HG03558 (cell line): ENCODE measurements around the gene ARGLU1.

Source experiments
- ATAC-seq: cut with Tn5 transposase; IDR thresholded peaks from one replicate; pipeline ENCODE4 v1.9.1; 2021; ENCODE audit warnings: moderate number of reproducible peaks; ENCODE audit not compliant: unreplicated experiment; ENCODE audit errors: extremely low read depth

The ARGLU1 gene

DNA sequence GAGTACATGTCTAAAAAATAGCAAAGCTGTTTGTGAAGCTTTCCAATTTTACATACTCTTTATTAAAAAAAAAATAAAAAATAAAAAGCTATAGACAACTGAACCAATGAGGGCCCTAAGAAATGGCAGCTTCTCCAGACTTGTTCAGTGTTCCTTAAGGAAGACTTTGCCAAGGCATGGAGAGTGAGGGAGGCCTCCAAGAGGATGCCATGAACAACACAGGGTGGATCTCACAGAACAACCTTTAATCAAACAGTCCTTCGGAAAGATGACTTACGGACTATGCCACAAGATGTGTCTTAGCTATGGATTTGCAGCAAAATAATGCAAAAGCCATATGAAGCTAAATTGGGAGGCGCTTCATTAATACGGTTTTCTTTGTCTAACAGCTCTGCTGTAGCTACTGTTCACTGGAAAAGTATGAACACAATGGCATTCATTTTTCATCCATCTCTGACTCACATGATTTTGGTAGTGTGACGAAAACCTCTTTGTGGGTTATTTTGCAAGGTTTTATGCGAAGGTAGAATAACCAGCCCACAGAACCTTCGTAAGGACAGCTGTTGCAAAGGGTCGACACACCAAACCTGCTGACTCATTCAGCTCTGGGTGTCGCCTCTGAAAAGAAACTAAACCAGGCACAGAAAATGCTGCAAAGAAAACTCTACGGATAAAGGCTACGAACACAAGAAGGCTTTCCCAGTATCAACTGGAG, 60.2 kb downstream of the ARGLU1 start:
- ATAC-seq = peak; percentile 83

- ATAC-seq = no peak
Observed at GRCh38 chr13:106506286-106506685, 61.7 kb downstream of the ARGLU1 start.

GRCh38 chr13:106505732-106506131, 62.2 kb downstream of the ARGLU1 start:
- ATAC-seq = no peak

GRCh38 chr13:106505295-106505694, 62.6 kb downstream of the ARGLU1 start:
- ATAC-seq = no peak

DNA sequence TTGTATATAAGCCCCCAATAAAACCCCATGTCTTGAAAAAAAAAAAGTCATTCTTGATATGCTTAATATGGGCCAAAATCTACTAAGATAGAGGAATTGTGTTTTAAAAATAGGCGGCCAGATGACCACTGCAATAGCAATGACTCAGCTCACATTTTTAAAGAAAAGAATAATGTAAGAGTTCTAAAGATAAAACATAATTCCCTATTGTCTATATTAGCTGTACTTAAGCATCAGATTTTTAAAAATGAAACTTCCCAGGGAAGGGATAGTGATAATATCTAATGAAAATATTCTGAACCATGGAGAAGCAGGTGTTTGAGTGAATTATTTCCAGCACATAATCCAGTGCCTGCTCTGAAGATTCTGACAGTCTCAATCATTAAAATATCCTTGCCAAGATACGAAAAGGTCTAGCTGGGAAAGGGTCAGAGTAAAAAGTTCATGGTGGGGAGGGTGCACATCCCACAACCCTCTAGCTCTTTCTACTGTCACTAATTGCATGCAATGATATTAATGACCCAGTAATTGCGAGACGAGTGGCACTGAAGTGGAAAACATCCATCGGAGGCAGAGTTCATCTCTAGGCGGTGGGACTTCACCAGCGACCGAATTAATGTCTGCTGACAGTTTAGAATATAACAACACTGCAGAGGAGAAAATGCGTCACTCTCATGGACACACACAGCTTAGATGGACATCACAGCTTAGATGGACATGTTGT, 64.0 kb downstream of the ARGLU1 start:
- no peak for ATAC-seq

DNA sequence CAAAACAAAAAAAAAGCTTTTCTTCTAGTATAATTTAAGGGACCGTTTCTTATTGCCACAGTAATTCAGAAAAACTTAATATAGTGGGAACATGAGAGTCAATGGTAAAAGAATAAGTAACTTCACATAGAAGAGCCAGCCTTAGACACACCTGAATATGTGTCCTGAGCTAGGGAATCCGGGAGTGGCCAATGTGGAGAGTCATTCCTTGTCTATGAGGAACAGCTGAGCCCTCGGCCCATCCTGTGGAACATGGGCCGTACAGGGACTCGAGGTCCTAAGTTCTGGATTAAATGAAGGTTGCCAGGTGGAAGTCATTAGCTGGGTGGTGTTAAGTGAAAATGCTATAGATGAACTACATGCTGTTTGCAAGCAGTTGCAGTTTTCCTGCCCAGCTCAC, 64.7 kb downstream of the ARGLU1 start:
- no peak for ATAC-seq

GRCh38 chr13:106500445-106500844, 67.5 kb downstream of the ARGLU1 start:
- ATAC-seq = no peak

- ATAC-seq = peak; percentile 64
Observed at GRCh38 chr13:106499896-106500295, 68.0 kb downstream of the ARGLU1 start.

DNA sequence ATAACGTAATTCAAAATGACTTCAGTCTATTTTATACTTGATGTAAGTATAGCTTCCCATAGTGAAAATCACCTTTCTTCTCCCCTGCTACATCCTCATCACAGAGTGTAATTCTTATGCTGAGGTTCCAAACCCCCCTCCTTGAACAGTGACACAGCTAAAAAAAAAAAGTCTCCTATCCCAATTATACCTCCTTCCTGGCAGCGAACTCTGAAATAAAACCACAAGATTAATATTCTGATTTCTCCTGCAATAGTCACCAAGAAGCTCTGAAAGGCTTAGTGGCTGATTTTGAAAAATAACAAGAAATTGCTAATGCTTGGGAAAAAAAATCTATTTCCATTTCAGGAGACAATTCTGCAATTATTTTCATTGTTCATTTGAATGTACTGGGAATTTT, 68.8 kb downstream of the ARGLU1 start:
- ATAC-seq = no peak

DNA sequence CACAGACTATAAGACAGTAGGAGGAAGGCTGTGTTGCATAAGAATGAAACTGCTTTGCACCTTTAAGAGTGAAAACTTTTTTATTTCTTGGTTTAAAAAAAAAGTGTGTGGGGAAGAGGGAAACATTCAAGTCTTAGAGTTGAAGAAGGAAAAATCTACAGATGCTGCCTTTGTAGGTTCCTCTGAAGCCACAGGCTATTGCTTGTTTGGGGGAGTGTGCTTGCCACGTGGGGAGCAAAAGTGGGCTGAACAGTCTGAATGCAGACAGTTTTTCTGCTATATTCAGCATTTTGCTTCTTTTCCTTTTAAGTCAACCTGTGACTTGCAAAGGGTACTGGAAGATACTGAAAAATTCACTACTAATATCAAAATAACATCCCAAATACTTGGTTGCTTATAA, 69.4 kb downstream of the ARGLU1 start:
- no peak for ATAC-seq

- no peak for ATAC-seq
Observed at GRCh38 chr13:106498158-106498557, 69.8 kb downstream of the ARGLU1 start.

DNA sequence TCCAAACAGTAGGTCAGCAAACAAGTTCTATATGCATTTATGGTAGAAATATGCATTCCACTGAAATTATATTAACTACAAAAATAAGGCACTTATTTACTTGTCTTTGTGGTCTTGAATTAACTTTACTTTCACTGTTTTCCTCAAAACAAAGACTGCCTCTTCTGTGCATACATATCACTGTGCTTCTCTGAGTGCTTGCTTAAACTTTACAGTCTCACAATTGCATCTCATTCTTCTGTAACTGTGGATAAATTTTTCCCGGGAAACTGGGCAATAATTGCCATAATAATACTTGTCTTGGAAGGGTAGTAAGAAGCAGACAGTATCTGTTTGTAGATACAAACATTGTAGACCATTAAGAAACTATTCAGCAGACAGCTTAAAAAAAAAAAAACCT, 70.9 kb downstream of the ARGLU1 start:
- ATAC-seq = no peak

DNA sequence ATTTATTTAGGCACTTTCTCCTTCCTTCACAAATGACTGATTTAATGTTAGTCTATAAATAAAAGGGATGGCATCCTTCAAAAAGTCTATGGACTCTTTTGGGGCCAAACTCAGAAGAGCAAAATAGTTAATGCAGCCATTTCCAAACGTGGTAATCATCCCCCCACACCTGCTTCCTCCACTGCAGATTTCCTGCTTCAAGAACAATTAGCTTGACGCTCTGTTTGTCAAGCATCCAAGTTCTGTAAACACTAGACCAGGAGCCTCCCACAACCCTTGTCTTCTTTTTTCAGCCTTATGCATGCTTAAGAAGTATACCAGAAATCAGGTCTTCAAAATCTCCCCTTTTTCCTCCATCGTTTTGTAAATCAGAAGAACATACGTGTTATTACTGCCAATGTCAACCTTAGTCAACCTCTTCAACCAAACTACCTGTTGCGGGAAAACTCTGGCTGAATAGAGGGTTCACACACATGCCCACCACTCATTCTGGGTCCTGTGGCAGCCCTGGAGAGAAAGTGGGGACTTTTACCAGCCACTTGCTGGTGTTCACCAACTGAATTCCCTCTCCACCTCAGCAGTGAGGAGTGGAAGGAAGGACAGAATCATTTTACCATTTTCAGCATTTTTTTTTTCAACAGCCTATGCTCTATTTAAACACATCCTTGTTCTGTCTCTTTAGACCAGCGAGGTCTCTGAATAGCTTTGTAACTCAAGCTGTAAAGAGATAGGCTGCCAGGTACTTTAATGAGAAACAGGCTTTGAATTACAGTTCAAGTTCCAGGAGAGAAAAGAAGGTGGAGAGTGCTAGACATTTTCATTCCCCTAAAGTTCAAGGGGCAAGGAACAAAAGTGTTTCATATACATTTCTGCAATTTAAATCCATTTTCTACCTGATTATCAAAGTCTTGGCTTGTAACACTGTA, 71.6 kb downstream of the ARGLU1 start:
- no peak for ATAC-seq

DNA sequence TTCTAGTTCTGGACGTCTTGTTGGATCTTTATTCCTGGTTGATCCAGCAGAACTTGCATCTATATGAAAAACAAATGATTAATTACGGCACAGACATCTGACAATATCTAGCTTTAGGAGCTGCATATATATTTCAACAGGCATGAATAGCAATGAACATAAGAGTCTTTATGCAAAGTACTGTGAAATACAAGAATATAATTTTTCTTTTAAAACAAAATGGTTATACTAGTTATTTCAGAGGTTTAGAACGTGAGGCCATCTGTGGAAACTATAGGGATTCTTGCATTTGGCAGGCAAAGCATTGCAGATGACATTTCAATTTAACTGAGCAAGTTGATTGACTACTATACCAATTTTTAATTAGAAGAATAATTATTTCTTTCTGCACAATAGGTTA, 73.0 kb downstream of the ARGLU1 start:
- no peak for ATAC-seq

DNA sequence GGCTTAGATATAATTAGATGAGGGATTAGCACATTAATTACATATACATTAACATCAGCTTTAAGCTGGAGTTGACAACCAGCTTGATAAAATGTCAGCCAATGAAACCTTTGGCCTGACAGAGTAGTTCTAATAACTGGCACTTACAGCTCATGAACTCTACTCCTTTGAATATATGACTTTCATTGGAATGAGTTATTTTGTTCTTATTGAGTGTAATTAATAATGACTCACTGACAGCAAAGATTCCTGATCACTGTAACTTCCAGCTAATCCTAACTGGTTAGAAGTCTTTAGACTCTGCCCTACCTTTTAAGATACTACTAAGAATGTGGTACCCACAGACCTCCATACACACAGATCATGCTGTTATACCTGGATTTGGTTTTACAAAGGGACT, 73.4 kb downstream of the ARGLU1 start:
- no peak for ATAC-seq

- ATAC-seq = peak; percentile 84
Observed at GRCh38 chr13:106493533-106494220, 74.3 kb downstream of the ARGLU1 start.

GRCh38 chr13:106492588-106493475, 75.1 kb downstream of the ARGLU1 start:
- no peak for ATAC-seq

DNA sequence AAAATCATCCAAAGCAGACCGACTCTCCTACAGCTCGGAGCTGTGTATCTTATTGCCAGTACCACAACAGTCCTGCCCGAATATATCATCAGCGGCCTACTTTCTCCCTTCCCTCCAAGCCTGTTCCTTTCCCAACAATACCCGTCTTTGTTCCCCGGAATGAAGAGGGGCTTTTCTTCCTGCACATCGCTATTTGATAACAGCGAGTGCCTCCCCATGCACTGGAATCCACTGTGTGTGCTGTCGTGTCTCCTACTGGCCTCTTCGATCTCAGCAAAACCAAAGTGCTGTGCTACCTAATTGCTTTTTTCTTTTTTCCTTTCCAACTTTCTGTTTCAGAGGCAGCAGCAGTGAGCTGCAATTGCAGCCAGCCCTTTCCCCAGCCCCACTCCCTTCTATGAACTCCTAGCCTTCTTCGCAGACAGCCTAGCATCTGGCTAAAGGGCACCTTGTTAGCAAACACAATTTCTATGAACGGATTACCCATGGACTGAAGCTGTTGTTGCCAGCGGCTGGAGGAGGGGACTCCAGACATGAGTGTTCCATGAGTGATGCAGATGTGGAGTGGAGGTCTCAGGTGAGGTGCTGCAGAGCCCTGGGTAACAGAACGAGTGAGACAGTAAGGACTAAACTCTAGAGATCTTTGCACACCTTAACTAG, 75.9 kb downstream of the ARGLU1 start:
- ATAC-seq = no peak
